Parathyroid adenoma (tissue), 2 donors: ENCODE results near the gene GPR156.

Source experiments
- H2AFZ ChIP-seq: fragments of 300-600 bp; sonication (generic); one replicate; pipeline ENCODE4 v1.7.0; 2017; ENCODE audit warnings: antibody characterized with exemption, mild to moderate bottlenecking
- H3K27ac ChIP-seq: fragments of 300-600 bp; sonication (generic); one replicate; pipeline ENCODE4 v1.7.0; 2017
- H3K27me3 ChIP-seq: fragments of 300-600 bp; sonication (generic); one replicate; pipeline ENCODE4 v1.7.0; 2017; ENCODE audit warnings: low read length; ENCODE audit not compliant: control insufficient read depth, insufficient read depth
- H3K36me3 ChIP-seq: fragments of 300-600 bp; sonication (generic); one replicate; pipeline ENCODE4 v1.7.0; 2017; ENCODE audit warnings: low read length; ENCODE audit not compliant: control insufficient read depth, insufficient read depth
- H3K4me1 ChIP-seq: fragments of 300-600 bp; sonication (generic); one replicate; pipeline ENCODE4 v1.7.0; 2017; ENCODE audit warnings: control low read depth
- H3K4me2 ChIP-seq: fragments of 300-600 bp; sonication (generic); one replicate; pipeline ENCODE4 v1.7.0; 2017; ENCODE audit warnings: low read length
- H3K4me3 ChIP-seq: fragments of 300-600 bp; sonication (generic); one replicate; pipeline ENCODE4 v1.7.0; 2017; ENCODE audit warnings: low read depth, low read length
- H3K79me2 ChIP-seq: fragments of 300-600 bp; sonication (generic); one replicate; pipeline ENCODE4 v1.7.0; 2017; ENCODE audit warnings: control low read depth
- H3K9ac ChIP-seq: fragments of 300-600 bp; sonication (generic); one replicate; pipeline ENCODE4 v1.7.0; 2017; ENCODE audit warnings: mild to moderate bottlenecking
- H3K9me3 ChIP-seq: fragments of 300-600 bp; sonication (generic); one replicate; pipeline ENCODE4 v1.7.0; 2017; ENCODE audit warnings: low read length; ENCODE audit not compliant: control insufficient read depth
- CTCF ChIP-seq: fragments of 300-600 bp; sonication (generic); IDR thresholded peaks from one replicate; pipeline ENCODE4 v1.7.0; 2017; ENCODE audit warnings: antibody characterized with exemption, mild to moderate bottlenecking
- donor health status: primary hyperparathyroidism.

GPR156 gene

GRCh38 chr3:120181632-120182031, 103.4 kb downstream of the GPR156 start:
- no peak for TF ChIP-seq CTCF
- H3K79me2 ChIP-seq = no peaks in the 10 kb centered on the region
- no peak overlapping the region for H3K4me3 ChIP-seq
- H3K4me1 ChIP-seq = no peaks in the 10 kb centered on the region
- H3K27me3 ChIP-seq = no peaks in the 10 kb centered on the region
- H2AFZ ChIP-seq = no peak overlapping the region
- no peaks in the 10 kb centered on the region for H3K36me3 ChIP-seq
- H3K9ac ChIP-seq = no peak overlapping the region
- no peak overlapping the region for H3K4me2 ChIP-seq
- no peaks in the 10 kb centered on the region for H3K9me3 ChIP-seq
- H3K27ac ChIP-seq = no peak overlapping the region

- H3K79me2 ChIP-seq = no peaks in the 10 kb centered on the region
- H3K4me1 ChIP-seq = no peaks in the 10 kb centered on the region
- H3K36me3 ChIP-seq = no peaks in the 10 kb centered on the region
- TF ChIP-seq CTCF = no peak
- H3K27me3 ChIP-seq = no peaks in the 10 kb centered on the region
- H3K4me2 ChIP-seq = no peak overlapping the region
- H3K9me3 ChIP-seq = no peaks in the 10 kb centered on the region
- H2AFZ ChIP-seq = no peak overlapping the region
- H3K9ac ChIP-seq = no peak overlapping the region
- no peak overlapping the region for H3K4me3 ChIP-seq
- no peak overlapping the region for H3K27ac ChIP-seq
Observed at GRCh38 chr3:120180731-120181412, 104.2 kb downstream of the GPR156 start.

- H3K4me3 ChIP-seq = no peak overlapping the region
- TF ChIP-seq CTCF = no peak
- no peak overlapping the region for H3K4me2 ChIP-seq
- H3K36me3 ChIP-seq = no peaks in the 10 kb centered on the region
- H3K4me1 ChIP-seq = no peaks in the 10 kb centered on the region
- H2AFZ ChIP-seq = peak overlapping the region; percentile 79
- no peak overlapping the region for H3K9ac ChIP-seq
- H3K27me3 ChIP-seq = no peaks in the 10 kb centered on the region
- no peak overlapping the region for H3K27ac ChIP-seq
- no peaks in the 10 kb centered on the region for H3K9me3 ChIP-seq
- H3K79me2 ChIP-seq = no peaks in the 10 kb centered on the region
Observed at GRCh38 chr3:120177707-120178306, 107.2 kb downstream of the GPR156 start.

GRCh38 chr3:120177151-120177550, 107.9 kb downstream of the GPR156 start:
- Histone ChIP-seq H3K4me2 (no peak overlapping the region), H3K27ac (no peak overlapping the region), H3K9me3 (no peaks in the 10 kb centered on the region), H2AFZ (peak overlapping the region; percentile 79), H3K27me3 (no peaks in the 10 kb centered on the region), H3K4me3 (no peak overlapping the region), H3K79me2 (no peaks in the 10 kb centered on the region), H3K9ac (no peak overlapping the region), H3K4me1 (no peaks in the 10 kb centered on the region), H3K36me3 (no peaks in the 10 kb centered on the region)
- TF ChIP-seq CTCF = no peak
